Vagina (tissue), 2 donors: Measurements from ENCODE around the gene NMBR. TPM values are rescaled to one million over a fixed set of nuclear protein-coding genes. Genes with fewer than 3 reads are reported as not detected.

Experiments used
- DNase-seq, 2 donors: peaks; one replicate each; pipeline ENCODE4 v3.0.0-alpha.2; 2017; ENCODE audit errors: extremely low spot score in 2 of 2
- H3K27ac ChIP-seq: fragments of 200-600 bp; sonication (generic); one replicate; pipeline ENCODE4 v1.5.1; 2019
- H3K27me3 ChIP-seq: fragments of 200-600 bp; sonication (generic); one replicate; pipeline ENCODE4 v1.5.1; 2019
- H3K36me3 ChIP-seq, 2 donors: fragments of 200-600 bp; sonication (generic); one replicate each; pipeline ENCODE4 v1.5.1; 2017 to 2019
- H3K4me1 ChIP-seq: fragments of 200-600 bp; sonication (generic); one replicate; pipeline ENCODE4 v1.5.1; 2019
- H3K4me3 ChIP-seq, 2 donors: fragments of 200-600 bp; sonication (generic); 1 replicate in 1 of 2; 2 replicates in 1 of 2; pipeline ENCODE4 v1.5.1; 2016 to 2019
- H3K9me3 ChIP-seq: fragments of 200-600 bp; sonication (generic); one replicate; pipeline ENCODE4 v1.5.1; 2019
- CTCF ChIP-seq, 3 experiments: fragments of 450-650 bp in 2 of 3; fragments of 200-600 bp in 1 of 3; sonication (generic) in 1 of 3; IDR thresholded peaks; one replicate each; pipeline ENCODE4 v1.5.1; 2017 to 2019; ENCODE audit warnings: antibody characterized with exemption in 3 of 3, mild to moderate bottlenecking in 2 of 3, moderate library complexity in 2 of 3
- POLR2A ChIP-seq, 2 donors: fragments of 450-650 bp; IDR thresholded peaks; one replicate each; pipeline ENCODE4 v1.6.1; 2017; ENCODE audit warnings: antibody characterized with exemption in 2 of 2, mild to moderate bottlenecking in 2 of 2, moderate library complexity in 2 of 2
- POLR2AphosphoS5 ChIP-seq, 2 donors: sonication (generic); formaldehyde crosslinking; IDR thresholded peaks; one replicate each; pipeline ENCODE4 v1.9.0; 2017; ENCODE audit warnings: antibody characterized with exemption in 2 of 2, mild to moderate bottlenecking in 2 of 2, low read depth in 1 of 2; ENCODE audit not compliant: insufficient read depth in 1 of 2
- intact Hi-C: fragments of 100-400 bp; cut with DNase I; formaldehyde crosslinking; loops from one replicate; pipeline ENCODE4 v1.15.1; 2023
- total RNA-seq: library from RNA; depleted of rRNA; stranded (reverse); fragments of >200 nt; gene quantifications from one replicate; pipeline ENCODE4 v1.2.3, GENCODE V29; 2016

NMBR gene
- total RNA-seq, 1 donor from 2014 or later: not detected

DNA sequence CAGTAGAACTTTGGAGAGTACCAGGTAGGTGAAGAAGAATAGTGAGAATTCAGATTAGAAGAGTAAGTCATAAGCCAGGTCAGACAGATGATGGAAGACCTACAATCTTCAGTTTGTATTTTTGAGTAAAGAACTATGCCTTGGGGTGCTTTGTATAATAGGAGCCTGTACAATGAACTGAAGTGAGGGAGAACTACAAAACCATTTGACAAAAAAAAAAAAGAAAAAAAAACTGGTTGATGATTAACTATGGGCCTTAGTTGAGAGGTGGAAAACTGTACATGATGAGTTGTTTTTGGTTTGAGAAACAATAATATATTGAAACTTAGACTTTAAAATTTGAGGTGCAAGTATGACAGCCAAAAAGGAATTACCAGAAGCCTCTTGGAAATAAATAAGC, 25.8 kb upstream of the NMBR start:
- H3K4me3 ChIP-seq: no peak overlapping the region
- no peaks in the 10 kb centered on the region for H3K27me3 ChIP-seq
- no peaks in the 10 kb centered on the region for H3K4me1 ChIP-seq
- H3K9me3 ChIP-seq: no peaks in the 10 kb centered on the region
- intact Hi-C loops: no loop called here
- H3K36me3 ChIP-seq: peaks cover 5 to 60% of the 10 kb centered on the region in 2 donors
- no peak for TF ChIP-seq CTCF (IDR thresholded peaks at IDR 0.05)
- no peak for TF ChIP-seq POLR2AphosphoS5 (IDR thresholded peaks at IDR 0.05; ENCODE audit: insufficient read depth in 1 of 2, low read depth in 1 of 2)
- TF ChIP-seq POLR2A (IDR thresholded peaks at IDR 0.05): no peak
- no peak overlapping the region for H3K27ac ChIP-seq
- no peak for DNase-seq

GRCh38 chr6:142171351-142171750, 24.4 kb upstream of the NMBR start:
- DNase-seq: no peak
- intact Hi-C loops: no loop called here
- no peaks in the 10 kb centered on the region for H3K9me3 ChIP-seq
- H3K27me3 ChIP-seq: no peaks in the 10 kb centered on the region
- peaks cover 5 to 63% of the 10 kb centered on the region in 2 donors for H3K36me3 ChIP-seq
- H3K4me1 ChIP-seq: no peaks in the 10 kb centered on the region
- H3K4me3 ChIP-seq: no peak overlapping the region
- TF ChIP-seq POLR2AphosphoS5 (IDR thresholded peaks at IDR 0.05; ENCODE audit: insufficient read depth in 1 of 2, low read depth in 1 of 2) (no peak), POLR2A (IDR thresholded peaks at IDR 0.05) (no peak), CTCF (IDR thresholded peaks at IDR 0.05) (no peak)
- H3K27ac ChIP-seq: no peak overlapping the region

DNA sequence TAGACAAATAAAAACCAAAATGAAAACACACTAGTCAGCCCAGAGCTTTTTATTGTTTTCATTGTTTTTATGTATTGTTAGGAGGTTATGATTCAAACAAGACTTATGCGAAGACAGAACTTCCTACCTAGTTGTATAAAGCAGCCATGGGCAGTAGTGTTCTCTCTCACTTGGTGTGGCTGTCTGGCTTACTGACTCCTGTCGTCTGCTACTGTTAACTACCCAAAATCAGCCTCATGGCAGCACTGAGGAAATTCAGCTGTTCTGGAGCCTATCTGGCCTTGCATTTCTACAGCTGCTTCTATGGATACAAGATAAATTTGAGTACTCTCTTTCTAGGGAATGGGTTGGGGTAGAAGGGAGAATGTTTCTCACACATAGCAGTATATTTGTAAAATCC, 20.6 kb upstream of the NMBR start:
- Histone ChIP-seq H3K4me1 (peaks cover 16% of the 10 kb centered on the region), H3K4me3 (no peak overlapping the region), H3K9me3 (no peaks in the 10 kb centered on the region), H3K27ac (no peak overlapping the region), H3K27me3 (no peaks in the 10 kb centered on the region), H3K36me3 (peaks cover 0 to 40% of the 10 kb centered on the region in 2 donors)
- no peak for TF ChIP-seq POLR2AphosphoS5 (IDR thresholded peaks at IDR 0.05; ENCODE audit: insufficient read depth in 1 of 2, low read depth in 1 of 2)
- no peak for DNase-seq
- intact Hi-C loops: no loop called here

DNA sequence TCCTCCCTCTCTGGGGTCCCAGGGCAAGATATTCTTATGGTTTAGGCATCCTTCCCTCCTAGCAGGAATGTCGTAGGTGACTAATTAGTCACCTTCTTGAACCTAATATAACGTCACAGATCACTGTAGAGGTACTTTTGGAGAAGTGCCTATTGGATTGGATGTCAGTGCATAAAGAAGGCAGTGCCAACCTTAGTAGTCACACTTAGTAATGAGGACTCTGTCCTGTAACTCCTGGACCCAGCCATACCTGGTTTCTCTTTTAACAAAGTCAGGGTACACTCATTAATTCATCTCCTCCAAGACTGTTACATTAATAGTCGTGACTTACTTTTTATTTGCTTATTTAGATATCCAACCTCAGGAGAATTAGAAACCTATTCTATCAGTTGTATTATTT, 20.1 kb upstream of the NMBR start:
- H3K4me3 ChIP-seq: no peak overlapping the region
- H3K9me3 ChIP-seq: no peaks in the 10 kb centered on the region
- H3K27ac ChIP-seq: no peak overlapping the region
- H3K4me1 ChIP-seq: peaks cover 16% of the 10 kb centered on the region
- TF ChIP-seq CTCF (IDR thresholded peaks at IDR 0.05): no peak
- no peak for TF ChIP-seq POLR2A (IDR thresholded peaks at IDR 0.05)
- no peak for TF ChIP-seq POLR2AphosphoS5 (IDR thresholded peaks at IDR 0.05; ENCODE audit: insufficient read depth in 1 of 2, low read depth in 1 of 2)
- no peak for DNase-seq
- intact Hi-C loops: no loop called here
- no peaks in the 10 kb centered on the region for H3K27me3 ChIP-seq
- H3K36me3 ChIP-seq: peaks cover 0 to 36% of the 10 kb centered on the region in 2 donors

DNA sequence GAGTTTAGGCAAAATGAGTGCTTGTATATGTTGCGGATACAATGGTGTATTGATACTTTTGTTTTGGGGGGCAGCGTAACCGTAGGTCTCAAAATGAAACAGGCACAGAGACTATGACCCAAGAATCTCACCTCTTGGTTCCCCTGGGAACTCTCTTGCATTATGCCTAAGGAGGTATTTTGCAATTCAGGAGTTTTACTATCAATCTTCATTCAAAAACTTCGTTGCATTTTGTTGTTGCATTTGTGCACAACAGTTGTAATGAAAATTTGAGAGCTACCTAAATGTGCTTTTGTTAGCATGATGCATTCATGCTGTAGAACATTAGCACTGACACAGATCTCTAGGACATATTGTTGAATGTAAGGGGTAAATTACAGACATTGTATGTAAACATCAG, 18.3 kb upstream of the NMBR start:
- H3K27ac ChIP-seq: no peak overlapping the region
- H3K4me1 ChIP-seq: peaks cover 16% of the 10 kb centered on the region
- no peaks in the 10 kb centered on the region for H3K27me3 ChIP-seq
- TF ChIP-seq CTCF (IDR thresholded peaks at IDR 0.05): no peak
- TF ChIP-seq POLR2A (IDR thresholded peaks at IDR 0.05): no peak
- TF ChIP-seq POLR2AphosphoS5 (IDR thresholded peaks at IDR 0.05; ENCODE audit: insufficient read depth in 1 of 2, low read depth in 1 of 2): no peak
- DNase-seq: no peak
- no peak overlapping the region for H3K4me3 ChIP-seq
- H3K36me3 ChIP-seq: peaks cover 0 to 23% of the 10 kb centered on the region in 2 donors
- H3K9me3 ChIP-seq: no peaks in the 10 kb centered on the region
- intact Hi-C loops: no loop called here
